GM18520 (cell line): ENCODE data around the gene F9.
A peak's percentile ranks its signal among the peaks of the same experiment; 100 is the strongest.
"Not testable (repeated sequence)": the region's sequence is repeated elsewhere in the genome, so short reads cannot be mapped to it uniquely, and the experiment has no call there.

Experiments
- ATAC-seq: cut with Tn5 transposase; IDR thresholded peaks from one replicate; pipeline ENCODE4 v1.9.1; 2021; ENCODE audit not compliant: unreplicated experiment

Gene F9

GRCh38 chrX:139530550-139530949, at the start of gene F9:
TSS of gene F9 (plus strand) at chrX:139530739. CDS start at chrX:139530765, 26 bp downstream.
- ATAC-seq = no peak

GRCh38 chrX:139483699-139484098, 46.8 kb upstream of the F9 start:
- ATAC-seq = no peak

- no peak for ATAC-seq
These were observed 45.9 kb upstream of the F9 start for GRCh38 chrX:139484591-139484990.

- ATAC-seq = no peak
These were observed 35.2 kb upstream of the F9 start for GRCh38 chrX:139495324-139495723.

- no peak for ATAC-seq
These were observed 24.2 kb upstream of the F9 start for GRCh38 chrX:139506333-139506732.

GRCh38 chrX:139508099-139508498, 22.4 kb upstream of the F9 start:
- no peak for ATAC-seq

GRCh38 chrX:139518475-139518874, 12.1 kb upstream of the F9 start:
- no peak for ATAC-seq

GRCh38 chrX:139528829-139529228, 1.7 kb upstream of the F9 start:
- ATAC-seq = not testable (repeated sequence)

- ATAC-seq = no peak
These were observed 2.3 kb downstream of the F9 start for GRCh38 chrX:139532834-139533233.

- ATAC-seq = no peak
These were observed 2.9 kb downstream of the F9 start for GRCh38 chrX:139533444-139533843.

GRCh38 chrX:139538907-139539790, 8.6 kb downstream of the F9 start:
- no peak for ATAC-seq

- ATAC-seq = no peak
These were observed 12.1 kb downstream of the F9 start for GRCh38 chrX:139542652-139543051.

- ATAC-seq = no peak
These were observed 13.4 kb downstream of the F9 start for GRCh38 chrX:139543920-139544319.

- no peak for ATAC-seq
These were observed 14.1 kb downstream of the F9 start for GRCh38 chrX:139544591-139544990.

GRCh38 chrX:139554376-139554775, 23.8 kb downstream of the F9 start:
- peak; percentile 21 for ATAC-seq

GRCh38 chrX:139554991-139555675, 24.6 kb downstream of the F9 start:
- ATAC-seq = no peak

- no peak for ATAC-seq
These were observed 29.0 kb downstream of the F9 start for GRCh38 chrX:139559383-139560042.

- ATAC-seq = no peak
These were observed 29.7 kb downstream of the F9 start for GRCh38 chrX:139560221-139560620.

- no peak for ATAC-seq
These were observed 32.7 kb downstream of the F9 start for GRCh38 chrX:139563251-139563650.

- no peak for ATAC-seq
These were observed 36.4 kb downstream of the F9 start for GRCh38 chrX:139566981-139567380.

GRCh38 chrX:139581068-139581467, 50.5 kb downstream of the F9 start:
- no peak for ATAC-seq

- ATAC-seq = no peak
These were observed 55.1 kb downstream of the F9 start for GRCh38 chrX:139585613-139586012.
